Measurements from ENCODE around the gene EIF3I.

DNA sequence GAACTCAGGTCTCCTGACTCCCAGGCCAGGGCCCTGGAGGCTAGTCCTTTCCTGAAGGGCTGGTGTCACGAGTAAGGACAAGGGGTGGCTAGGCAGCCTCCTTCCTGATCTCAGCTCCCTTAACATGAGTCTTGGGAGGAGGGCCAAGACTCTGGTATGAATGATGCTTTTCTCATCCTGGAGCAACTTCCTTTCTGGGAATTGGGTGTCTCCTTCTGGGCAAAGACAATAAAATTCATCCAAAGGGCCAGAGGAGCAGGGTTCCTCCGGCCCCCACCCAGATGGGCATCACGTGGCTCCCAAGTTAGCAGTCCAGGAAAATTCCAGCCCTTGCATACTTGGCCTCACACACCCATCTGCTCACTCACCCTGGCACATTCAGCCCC is 24.7 kb downstream of the EIF3I start, which contains the start of gene FAM167B:
- TF ChIP-seq, protein P1, sequence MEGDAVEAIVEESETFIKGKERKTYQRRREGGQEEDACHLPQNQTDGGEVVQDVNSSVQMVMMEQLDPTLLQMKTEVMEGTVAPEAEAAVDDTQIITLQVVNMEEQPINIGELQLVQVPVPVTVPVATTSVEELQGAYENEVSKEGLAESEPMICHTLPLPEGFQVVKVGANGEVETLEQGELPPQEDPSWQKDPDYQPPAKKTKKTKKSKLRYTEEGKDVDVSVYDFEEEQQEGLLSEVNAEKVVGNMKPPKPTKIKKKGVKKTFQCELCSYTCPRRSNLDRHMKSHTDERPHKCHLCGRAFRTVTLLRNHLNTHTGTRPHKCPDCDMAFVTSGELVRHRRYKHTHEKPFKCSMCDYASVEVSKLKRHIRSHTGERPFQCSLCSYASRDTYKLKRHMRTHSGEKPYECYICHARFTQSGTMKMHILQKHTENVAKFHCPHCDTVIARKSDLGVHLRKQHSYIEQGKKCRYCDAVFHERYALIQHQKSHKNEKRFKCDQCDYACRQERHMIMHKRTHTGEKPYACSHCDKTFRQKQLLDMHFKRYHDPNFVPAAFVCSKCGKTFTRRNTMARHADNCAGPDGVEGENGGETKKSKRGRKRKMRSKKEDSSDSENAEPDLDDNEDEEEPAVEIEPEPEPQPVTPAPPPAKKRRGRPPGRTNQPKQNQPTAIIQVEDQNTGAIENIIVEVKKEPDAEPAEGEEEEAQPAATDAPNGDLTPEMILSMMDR (IDR thresholded peaks at IDR 0.05) = no peak
- TF ChIP-seq POLR2A (IDR thresholded peaks at IDR 0.05) = no peak

Measured in lower leg skin (tissue), 3 donors.